ENCODE data around the gene GABRB1.

GABRB1 gene

DNA sequence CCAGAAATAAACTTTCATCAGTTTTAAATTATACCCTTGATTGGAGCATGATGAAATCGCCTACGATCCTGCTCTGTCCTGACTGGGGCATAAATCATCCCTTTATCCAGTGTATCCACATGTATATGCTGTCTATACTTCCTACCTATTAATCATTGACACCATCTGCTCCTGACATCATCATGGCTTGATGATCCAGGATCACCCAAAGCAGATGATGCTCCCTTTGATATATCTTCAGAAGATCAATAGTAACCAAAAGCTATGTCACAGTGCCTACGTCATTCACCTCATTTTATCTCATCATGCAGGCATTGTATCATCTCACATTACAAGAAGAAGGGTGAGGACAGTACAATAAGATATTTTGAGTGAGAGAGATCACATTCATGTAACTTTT lies 294.7 kb downstream of the GABRB1 start:
- no peaks in the 10 kb centered on the region for H3K36me3 ChIP-seq (ENCODE audit: insufficient read depth, low read length)
- no peak for TF ChIP-seq FOXP2 (optimal IDR thresholded peaks at IDR 0.05; ENCODE audit: control extremely low read depth, extremely low read length, insufficient read depth)
- TF ChIP-seq POLR2AphosphoS5 (IDR thresholded peaks at IDR 0.05; ENCODE audit: borderline replicate concordance, low read depth, low read length): no peak
- TF ChIP-seq EZH2 (IDR thresholded peaks at IDR 0.05): no peak
- H3K9me3 ChIP-seq (ENCODE audit: low read depth, low read length): no peaks in the 10 kb centered on the region
- H3K4me3 ChIP-seq: no peak overlapping the region
- H3K9ac ChIP-seq (ENCODE audit: insufficient read length): no peak overlapping the region
- H3K27ac ChIP-seq: no peak overlapping the region
- DNase-seq (ENCODE audit: low read depth, low spot score): no peak

DNA sequence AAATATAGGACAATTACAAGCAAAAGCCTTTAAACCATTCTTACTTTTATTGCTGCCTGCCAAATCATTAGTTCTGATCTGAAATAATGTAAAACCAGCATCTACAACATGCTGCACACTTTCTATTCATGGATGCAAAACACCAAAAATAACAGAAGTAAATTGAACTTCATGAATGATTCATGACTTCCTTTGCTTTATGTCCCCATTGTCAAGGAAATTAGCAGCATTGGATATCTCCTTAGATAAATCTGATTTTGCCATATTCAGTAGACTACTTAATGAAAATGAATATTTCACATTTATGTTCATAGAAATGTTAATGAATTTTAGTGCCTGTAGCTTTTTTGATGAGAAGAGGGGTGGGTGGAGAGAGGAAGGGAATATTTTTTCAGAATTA lies 299.5 kb downstream of the GABRB1 start:
- DNase-seq (ENCODE audit: low read depth, low spot score): peak; percentile 81
- H3K9ac ChIP-seq (ENCODE audit: insufficient read length): no peak overlapping the region
- no peaks in the 10 kb centered on the region for H3K36me3 ChIP-seq (ENCODE audit: insufficient read depth, low read length)
- peak overlapping the region; percentile 73; the same call in 1 of the 2 replicates for H3K27ac ChIP-seq
- no peaks in the 10 kb centered on the region for H3K9me3 ChIP-seq (ENCODE audit: low read depth, low read length)
- no peak; the same call in 1 of the 2 replicates for TF ChIP-seq POLR2AphosphoS5 (IDR thresholded peaks at IDR 0.05; ENCODE audit: borderline replicate concordance, low read depth, low read length)
- TF ChIP-seq EZH2 (IDR thresholded peaks at IDR 0.05): no peak
- no peak for TF ChIP-seq FOXP2 (optimal IDR thresholded peaks at IDR 0.05; ENCODE audit: control extremely low read depth, extremely low read length, insufficient read depth)
- H3K4me3 ChIP-seq: peak overlapping the region; percentile 44

DNA sequence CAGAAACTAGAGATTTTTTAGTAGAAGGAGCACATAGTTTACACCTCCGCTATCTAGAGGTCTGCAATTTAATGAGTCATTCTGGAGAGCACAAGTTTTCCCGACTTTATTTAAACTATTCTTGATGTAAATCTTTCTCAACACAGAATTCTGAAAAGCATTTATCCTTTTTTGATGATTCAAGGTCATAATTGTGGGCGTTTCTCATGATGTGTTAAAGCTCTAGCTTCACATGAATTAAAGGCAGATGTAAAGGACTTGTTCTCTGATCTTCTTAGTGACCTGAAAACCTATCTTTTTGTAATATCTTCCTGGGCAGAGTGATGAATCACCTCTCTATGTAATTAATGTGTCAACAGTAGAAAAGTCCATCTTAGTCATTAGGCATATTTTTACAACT lies 303.3 kb downstream of the GABRB1 start:
- no peak overlapping the region for H3K4me3 ChIP-seq
- H3K27ac ChIP-seq: no peak overlapping the region
- DNase-seq (ENCODE audit: low read depth, low spot score): no peak
- H3K36me3 ChIP-seq (ENCODE audit: insufficient read depth, low read length): no peaks in the 10 kb centered on the region
- no peak overlapping the region for H3K9ac ChIP-seq (ENCODE audit: insufficient read length)
- no peaks in the 10 kb centered on the region for H3K9me3 ChIP-seq (ENCODE audit: low read depth, low read length)
- TF ChIP-seq EZH2 (IDR thresholded peaks at IDR 0.05) (no peak), FOXP2 (optimal IDR thresholded peaks at IDR 0.05; ENCODE audit: control extremely low read depth, extremely low read length, insufficient read depth) (no peak), POLR2AphosphoS5 (IDR thresholded peaks at IDR 0.05; ENCODE audit: borderline replicate concordance, low read depth, low read length) (no peak)

GRCh38 chr4:47337893-47338292 lies 306.5 kb downstream of the GABRB1 start:
- DNase-seq (ENCODE audit: low read depth, low spot score): no peak
- no peak overlapping the region for H3K27ac ChIP-seq
- no peaks in the 10 kb centered on the region for H3K36me3 ChIP-seq (ENCODE audit: insufficient read depth, low read length)
- TF ChIP-seq EZH2 (IDR thresholded peaks at IDR 0.05): no peak
- no peak for TF ChIP-seq POLR2AphosphoS5 (IDR thresholded peaks at IDR 0.05; ENCODE audit: borderline replicate concordance, low read depth, low read length)
- no peak for TF ChIP-seq FOXP2 (optimal IDR thresholded peaks at IDR 0.05; ENCODE audit: control extremely low read depth, extremely low read length, insufficient read depth)
- H3K4me3 ChIP-seq: no peak overlapping the region
- H3K9ac ChIP-seq (ENCODE audit: insufficient read length): no peak overlapping the region
- no peaks in the 10 kb centered on the region for H3K9me3 ChIP-seq (ENCODE audit: low read depth, low read length)

DNA sequence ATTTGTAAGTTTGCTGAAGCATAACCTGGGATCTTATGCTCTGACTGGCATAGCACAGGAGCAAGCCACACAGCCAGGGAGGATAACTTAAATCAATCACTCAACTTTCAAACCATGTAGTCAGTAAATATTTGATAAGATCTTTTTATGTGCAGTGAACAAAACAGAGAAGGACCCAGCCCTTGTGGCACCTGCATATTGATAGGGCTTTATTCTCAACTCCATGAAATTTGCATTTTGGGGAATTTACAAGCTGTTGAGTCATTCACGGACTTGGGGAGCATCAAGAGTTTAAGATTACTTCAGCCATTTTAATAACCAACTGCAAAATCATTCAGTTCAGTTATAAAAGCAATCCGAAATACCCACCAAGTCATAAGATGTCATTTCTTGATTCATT lies 309.5 kb downstream of the GABRB1 start:
- Histone ChIP-seq H3K9me3 (ENCODE audit: low read depth, low read length) (no peaks in the 10 kb centered on the region), H3K4me3 (no peak overlapping the region), H3K27ac (no peak overlapping the region), H3K36me3 (ENCODE audit: insufficient read depth, low read length) (no peaks in the 10 kb centered on the region), H3K9ac (ENCODE audit: insufficient read length) (no peak overlapping the region)
- TF ChIP-seq POLR2AphosphoS5 (IDR thresholded peaks at IDR 0.05; ENCODE audit: borderline replicate concordance, low read depth, low read length) (no peak), EZH2 (IDR thresholded peaks at IDR 0.05) (no peak), FOXP2 (optimal IDR thresholded peaks at IDR 0.05; ENCODE audit: control extremely low read depth, extremely low read length, insufficient read depth) (no peak)
- no peak for DNase-seq (ENCODE audit: low read depth, low spot score)

GRCh38 chr4:47342796-47343195 lies 311.4 kb downstream of the GABRB1 start:
- Histone ChIP-seq H3K27ac (no peak overlapping the region), H3K9ac (ENCODE audit: insufficient read length) (no peak overlapping the region), H3K36me3 (ENCODE audit: insufficient read depth, low read length) (no peaks in the 10 kb centered on the region), H3K9me3 (ENCODE audit: low read depth, low read length) (no peaks in the 10 kb centered on the region), H3K4me3 (no peak overlapping the region)
- DNase-seq (ENCODE audit: low read depth, low spot score): no peak
- no peak for TF ChIP-seq FOXP2 (optimal IDR thresholded peaks at IDR 0.05; ENCODE audit: control extremely low read depth, extremely low read length, insufficient read depth)
- TF ChIP-seq EZH2 (IDR thresholded peaks at IDR 0.05): no peak
- TF ChIP-seq POLR2AphosphoS5 (IDR thresholded peaks at IDR 0.05; ENCODE audit: borderline replicate concordance, low read depth, low read length): no peak

DNA sequence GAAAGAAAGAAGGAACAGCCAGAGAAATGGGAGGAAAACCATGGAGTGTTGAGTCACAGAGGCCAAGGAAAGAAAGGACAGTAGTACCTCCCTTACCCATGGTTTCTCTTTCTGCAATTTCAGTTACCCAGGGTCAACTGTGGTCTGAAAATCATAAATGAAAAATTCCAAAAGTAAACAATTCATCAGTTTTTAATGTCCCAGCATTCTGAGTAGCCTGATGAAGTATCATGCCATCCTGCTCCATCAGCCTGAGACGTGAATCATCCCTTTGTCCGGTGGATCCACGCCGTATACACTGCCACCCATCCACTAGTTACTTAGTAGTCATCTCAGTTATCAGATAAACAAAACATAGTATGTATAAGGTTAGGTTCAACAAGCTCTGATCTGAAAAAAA lies 318.0 kb downstream of the GABRB1 start:
- Histone ChIP-seq H3K9ac (ENCODE audit: insufficient read length) (no peak overlapping the region), H3K4me3 (no peak overlapping the region), H3K9me3 (ENCODE audit: low read depth, low read length) (no peaks in the 10 kb centered on the region), H3K27ac (no peak overlapping the region), H3K36me3 (ENCODE audit: insufficient read depth, low read length) (no peaks in the 10 kb centered on the region)
- no peak for DNase-seq (ENCODE audit: low read depth, low spot score)
- TF ChIP-seq POLR2AphosphoS5 (IDR thresholded peaks at IDR 0.05; ENCODE audit: borderline replicate concordance, low read depth, low read length): no peak
- TF ChIP-seq EZH2 (IDR thresholded peaks at IDR 0.05): no peak
- no peak for TF ChIP-seq FOXP2 (optimal IDR thresholded peaks at IDR 0.05; ENCODE audit: control extremely low read depth, extremely low read length, insufficient read depth)

GRCh38 chr4:47355568-47355967 lies 324.2 kb downstream of the GABRB1 start:
- no peak overlapping the region for H3K9ac ChIP-seq (ENCODE audit: insufficient read length)
- H3K4me3 ChIP-seq: no peak overlapping the region
- DNase-seq (ENCODE audit: low read depth, low spot score): no peak
- no peaks in the 10 kb centered on the region for H3K9me3 ChIP-seq (ENCODE audit: low read depth, low read length)
- TF ChIP-seq POLR2AphosphoS5 (IDR thresholded peaks at IDR 0.05; ENCODE audit: borderline replicate concordance, low read depth, low read length) (no peak), EZH2 (IDR thresholded peaks at IDR 0.05) (no peak), FOXP2 (optimal IDR thresholded peaks at IDR 0.05; ENCODE audit: control extremely low read depth, extremely low read length, insufficient read depth) (no peak)
- no peaks in the 10 kb centered on the region for H3K36me3 ChIP-seq (ENCODE audit: insufficient read depth, low read length)
- no peak overlapping the region for H3K27ac ChIP-seq

DNA sequence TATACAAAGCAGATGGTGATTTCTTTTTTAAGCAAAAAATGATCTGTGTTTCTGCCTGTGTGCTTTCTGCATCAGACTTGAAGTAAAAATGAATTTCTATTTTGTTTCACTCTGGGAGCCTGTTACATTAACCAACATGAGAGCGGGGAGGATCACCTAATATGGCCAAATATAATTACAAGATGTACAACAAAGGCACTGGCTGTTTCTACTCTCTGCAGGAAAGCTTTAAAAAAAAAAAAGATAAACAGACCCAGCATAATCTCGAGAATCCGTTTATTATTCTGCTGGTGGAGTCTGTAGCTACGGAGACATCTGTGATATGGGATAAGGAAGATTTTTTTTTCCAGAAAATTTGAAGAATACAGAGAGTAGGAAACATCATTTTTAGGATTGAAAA lies 328.5 kb downstream of the GABRB1 start:
- TF ChIP-seq POLR2AphosphoS5 (IDR thresholded peaks at IDR 0.05; ENCODE audit: borderline replicate concordance, low read depth, low read length) (no peak), EZH2 (IDR thresholded peaks at IDR 0.05) (no peak), FOXP2 (optimal IDR thresholded peaks at IDR 0.05; ENCODE audit: control extremely low read depth, extremely low read length, insufficient read depth) (no peak)
- Histone ChIP-seq H3K9me3 (ENCODE audit: low read depth, low read length) (no peaks in the 10 kb centered on the region), H3K36me3 (ENCODE audit: insufficient read depth, low read length) (no peaks in the 10 kb centered on the region), H3K9ac (ENCODE audit: insufficient read length) (no peak overlapping the region), H3K4me3 (no peak overlapping the region), H3K27ac (no peak overlapping the region)
- no peak for DNase-seq (ENCODE audit: low read depth, low spot score)

All from SK-N-MC (cell line).